Memory B cell (primary cell): ENCODE data around the gene MAN1C1.

Experiments
- ATAC-seq: fragments of 150-1000 bp; cut with Tn5 transposase; 2 replicates; pipeline ENCODE4 v1.10.0; 2021; ENCODE audit warnings: low read depth, mild to moderate bottlenecking, moderate library complexity
- DNase-seq, 2 donors: peaks; one replicate each; pipeline ENCODE4 v3.0.0; 2022; ENCODE audit warnings: low spot score in 2 of 2
- H3K27ac Mint-ChIP-seq: one replicate; pipeline ENCODE4 v1.8.0; 2022; ENCODE audit warnings: mild to moderate bottlenecking, moderate library complexity, mixed read lengths
- H3K27me3 Mint-ChIP-seq: one replicate; pipeline ENCODE4 v1.8.0; 2022; ENCODE audit warnings: mixed read lengths
- H3K36me3 Mint-ChIP-seq: one replicate; pipeline ENCODE4 v1.8.0; 2022; ENCODE audit warnings: mild to moderate bottlenecking, mixed read lengths
- H3K4me1 Mint-ChIP-seq: one replicate; pipeline ENCODE4 v1.8.0; 2022; ENCODE audit warnings: mixed read lengths
- H3K4me3 Mint-ChIP-seq: one replicate; pipeline ENCODE4 v1.8.0; 2022; ENCODE audit warnings: mild to moderate bottlenecking, moderate library complexity, mixed read lengths
- H3K9me3 Mint-ChIP-seq: one replicate; pipeline ENCODE4 v1.8.0; 2022; ENCODE audit warnings: mixed read lengths

The MAN1C1 gene

GRCh38 chr1:25819491-25820246 is 203.1 kb downstream of the MAN1C1 start, which contains the start of gene MTFR1L:
MTFR1L (plus strand) TSS chr1:25819954; CDS start chr1:25823105, 3,151 bp downstream.
- peak; percentile 84 for ATAC-seq
- Mint-ChIP-seq H3K36me3 (no peaks in the 10 kb centered on the region), H3K9me3 (no peaks in the 10 kb centered on the region), H3K4me1 (peaks cover 27% of the 10 kb centered on the region), H3K27ac (peak within 1 kb of the TSS; percentile 93), H3K27me3 (no peaks in the 10 kb centered on the region), H3K4me3 (peak within 1 kb of the TSS; percentile 94)
- DNase-seq, result peak; percentile 86 to 87

- ATAC-seq (peak; percentile 70), DNase-seq (peak; percentile 62 to 67)
- H3K4me3 Mint-ChIP-seq, result peak overlapping the region; percentile 94
- peaks cover 27% of the 10 kb centered on the region for H3K4me1 Mint-ChIP-seq
- no peaks in the 10 kb centered on the region for H3K36me3 Mint-ChIP-seq
- no peaks in the 10 kb centered on the region for H3K27me3 Mint-ChIP-seq
- no peaks in the 10 kb centered on the region for H3K9me3 Mint-ChIP-seq
- H3K27ac Mint-ChIP-seq, result peak overlapping the region; percentile 93
These were observed 203.9 kb downstream of the MAN1C1 start for GRCh38 chr1:25820247-25821111.

GRCh38 chr1:25821112-25821476 is 204.5 kb downstream of the MAN1C1 start:
- no peaks in the 10 kb centered on the region for H3K27me3 Mint-ChIP-seq
- H3K36me3 Mint-ChIP-seq, result peaks cover 1% of the 10 kb centered on the region
- peaks cover 27% of the 10 kb centered on the region for H3K4me1 Mint-ChIP-seq
- DNase-seq (no peak), ATAC-seq (no peak)
- peak overlapping the region; percentile 94 for H3K4me3 Mint-ChIP-seq
- H3K27ac Mint-ChIP-seq, result peak overlapping the region; percentile 93
- no peaks in the 10 kb centered on the region for H3K9me3 Mint-ChIP-seq

GRCh38 chr1:25821630-25822091 is 205.1 kb downstream of the MAN1C1 start:
- Mint-ChIP-seq H3K4me3 (peak overlapping the region; percentile 94), H3K27me3 (no peaks in the 10 kb centered on the region), H3K36me3 (peaks cover 7% of the 10 kb centered on the region), H3K9me3 (no peaks in the 10 kb centered on the region), H3K27ac (peak overlapping the region; percentile 93), H3K4me1 (peaks cover 27% of the 10 kb centered on the region)
- DNase-seq (no peak), ATAC-seq (no peak)

GRCh38 chr1:25825605-25826004 is 209.0 kb downstream of the MAN1C1 start:
- Mint-ChIP-seq H3K27ac (no peak overlapping the region), H3K9me3 (no peaks in the 10 kb centered on the region), H3K36me3 (peaks cover 20% of the 10 kb centered on the region), H3K4me1 (peaks cover 16% of the 10 kb centered on the region), H3K4me3 (no peak overlapping the region), H3K27me3 (no peaks in the 10 kb centered on the region)
- ATAC-seq (no peak), DNase-seq (no peak)

GRCh38 chr1:25826571-25826970 is 210.0 kb downstream of the MAN1C1 start:
- Mint-ChIP-seq H3K9me3 (no peaks in the 10 kb centered on the region), H3K4me3 (no peak overlapping the region), H3K36me3 (peaks cover 24% of the 10 kb centered on the region), H3K27ac (no peak overlapping the region), H3K4me1 (peaks cover 6% of the 10 kb centered on the region), H3K27me3 (no peaks in the 10 kb centered on the region)
- ATAC-seq (no peak), DNase-seq (no peak)

- no peaks in the 10 kb centered on the region for H3K4me1 Mint-ChIP-seq
- H3K36me3 Mint-ChIP-seq, result peaks cover 24% of the 10 kb centered on the region
- ATAC-seq (no peak), DNase-seq (no peak)
- H3K9me3 Mint-ChIP-seq, result no peaks in the 10 kb centered on the region
- H3K4me3 Mint-ChIP-seq, result no peak overlapping the region
- H3K27me3 Mint-ChIP-seq, result no peaks in the 10 kb centered on the region
- H3K27ac Mint-ChIP-seq, result no peak overlapping the region
These were observed 211.9 kb downstream of the MAN1C1 start for GRCh38 chr1:25828491-25828890.

- Mint-ChIP-seq H3K4me1 (no peaks in the 10 kb centered on the region), H3K36me3 (peaks cover 24% of the 10 kb centered on the region), H3K9me3 (no peaks in the 10 kb centered on the region), H3K4me3 (no peak overlapping the region), H3K27me3 (no peaks in the 10 kb centered on the region), H3K27ac (no peak overlapping the region)
- DNase-seq (no peak), ATAC-seq (no peak)
These were observed 212.5 kb downstream of the MAN1C1 start for GRCh38 chr1:25829046-25829445.

- H3K4me1 Mint-ChIP-seq, result no peaks in the 10 kb centered on the region
- H3K9me3 Mint-ChIP-seq, result no peaks in the 10 kb centered on the region
- H3K27me3 Mint-ChIP-seq, result no peaks in the 10 kb centered on the region
- ATAC-seq (no peak), DNase-seq (no peak)
- H3K27ac Mint-ChIP-seq, result no peak overlapping the region
- H3K36me3 Mint-ChIP-seq, result peaks cover 20% of the 10 kb centered on the region
- no peak overlapping the region for H3K4me3 Mint-ChIP-seq
These were observed 215.1 kb downstream of the MAN1C1 start for GRCh38 chr1:25831569-25832196.

- Mint-ChIP-seq H3K27ac (no peak overlapping the region), H3K36me3 (peaks cover 20% of the 10 kb centered on the region), H3K27me3 (no peaks in the 10 kb centered on the region), H3K9me3 (no peaks in the 10 kb centered on the region), H3K4me3 (no peak overlapping the region), H3K4me1 (no peaks in the 10 kb centered on the region)
- DNase-seq (no peak), ATAC-seq (no peak)
These were observed 215.9 kb downstream of the MAN1C1 start for GRCh38 chr1:25832336-25833037.

GRCh38 chr1:25833158-25833557 is 216.6 kb downstream of the MAN1C1 start:
- DNase-seq (no peak), ATAC-seq (no peak)
- H3K4me3 Mint-ChIP-seq, result no peak overlapping the region
- peaks cover 17% of the 10 kb centered on the region for H3K36me3 Mint-ChIP-seq
- H3K4me1 Mint-ChIP-seq, result no peaks in the 10 kb centered on the region
- H3K9me3 Mint-ChIP-seq, result no peaks in the 10 kb centered on the region
- H3K27ac Mint-ChIP-seq, result no peak overlapping the region
- H3K27me3 Mint-ChIP-seq, result no peaks in the 10 kb centered on the region
